BJ (cell line): ENCODE measurements around the gene LAIR2. TPM values are rescaled to one million over a fixed set of nuclear protein-coding genes. Genes with fewer than 3 reads are reported as not detected.

Source experiments
- CTCF ChIA-PET: fragments of 350-600 bp; formaldehyde crosslinking; extraction: SDS; loops from one replicate; lab custom pipeline; 2021; ENCODE audit warnings: antibody characterized with exemption, inconsistent platforms; lab: Yijun Ruan, JAX
- POLR2A ChIA-PET: fragments of 300-600 bp; sonication (Branson Sonifier 250); formaldehyde crosslinking; extraction: SDS; loops from one replicate; lab custom pipeline; 2021; ENCODE audit warnings: antibody characterized with exemption; lab: Charles Lee
- DNase-seq: peaks from one replicate; pipeline ENCODE4 v3.0.0-alpha.2; 2011; ENCODE audit warnings: low read depth
- H3K27me3 ChIP-seq: 2 replicates; pipeline ENCODE4 v1.6.0; 2011; ENCODE audit warnings: low read length; ENCODE audit not compliant: control insufficient read depth, insufficient read depth
- H3K36me3 ChIP-seq: 2 replicates; pipeline ENCODE4 v1.5.1; 2011; ENCODE audit warnings: low read length; ENCODE audit not compliant: control insufficient read depth, insufficient read depth
- H3K4me3 ChIP-seq: 2 replicates; pipeline ENCODE4 v1.5.1; 2011; ENCODE audit warnings: low read depth, mild to moderate bottlenecking, control low read depth, low read length
- CTCF ChIP-seq: IDR thresholded peaks from 2 replicates; pipeline ENCODE4 v1.5.1; 2011; ENCODE audit warnings: low read depth, mild to moderate bottlenecking, control low read depth, inconsistent platforms, low read length, moderate library complexity; ENCODE audit not compliant: insufficient read depth
- polyA minus RNA-seq: library from RNA; depleted of rRNA, polyadenylated mRNA; stranded (reverse); fragments of >200 nt; gene quantifications from 2 replicates; pipeline ENCODE4 v1.2.3, GENCODE V29; 2011; rRNA and poly(A)+ RNA removed
- polyA plus RNA-seq: library from polyadenylated mRNA; depleted of rRNA; stranded (reverse); fragments of >200 nt; gene quantifications from 2 replicates; pipeline ENCODE4 v1.2.3, GENCODE V29; 2011; rRNA removed

The LAIR2 gene
- polyA plus RNA-seq (not detected in 2 replicates), polyA minus RNA-seq (not detected in 2 replicates)

- ChIA-PET POLR2A (no interaction called here), CTCF (interaction anchor here (1.1 kb wide), 1 partner anchor 22 kb away, joined by 4 read pairs; no protein-coding TSS in a partner anchor)
- TF ChIP-seq CTCF, result no peak
- no peaks in the 10 kb centered on the region for H3K36me3 ChIP-seq
- no peak within 1 kb of the TSS for H3K4me3 ChIP-seq
- no peaks in the 10 kb centered on the region for H3K27me3 ChIP-seq
- no peak for DNase-seq
Measured at GRCh38 chr19:54502518-54503048, at the start of gene LAIR2. TSS of gene LAIR2 (plus strand) at chr19:54502831. CDS start at chr19:54502919, 88 bp downstream.

- DNase-seq, result no peak
- no peak for TF ChIP-seq CTCF
- Histone ChIP-seq H3K36me3 (peaks cover 68% of the 10 kb centered on the region), H3K27me3 (no peaks in the 10 kb centered on the region), H3K4me3 (no peak overlapping the region)
- ChIA-PET CTCF (interaction anchor here (0.6 to 1.9 kb wide), 3 partner anchors 8 to 782 kb away, joined by 3 to 11 read pairs (median 5); partner anchors contain the start of gene LENG9), POLR2A (no interaction called here)
Measured at GRCh38 chr19:54453921-54454780, 48.5 kb upstream of the LAIR2 start.

- Histone ChIP-seq H3K27me3 (no peaks in the 10 kb centered on the region), H3K4me3 (no peak overlapping the region), H3K36me3 (peaks cover 75% of the 10 kb centered on the region)
- POLR2A ChIA-PET, result no interaction called here
- no peak for DNase-seq
- no peak for TF ChIP-seq CTCF
- CTCF ChIA-PET, result interaction anchor here (0.9 to 1.9 kb wide), 2 partner anchors 8 to 16 kb away, joined by 3 to 11 read pairs; partner anchors contain the start of gene LENG9
Measured at GRCh38 chr19:54454781-54455675, 47.6 kb upstream of the LAIR2 start.

GRCh38 chr19:54455786-54456422, 46.7 kb upstream of the LAIR2 start:
- Histone ChIP-seq H3K4me3 (no peak overlapping the region), H3K27me3 (no peaks in the 10 kb centered on the region), H3K36me3 (peaks cover 81% of the 10 kb centered on the region)
- no peak for TF ChIP-seq CTCF
- ChIA-PET POLR2A (no interaction called here), CTCF (no interaction called here)
- DNase-seq, result no peak
